Measurements from ENCODE around the gene FRS2.

DNA sequence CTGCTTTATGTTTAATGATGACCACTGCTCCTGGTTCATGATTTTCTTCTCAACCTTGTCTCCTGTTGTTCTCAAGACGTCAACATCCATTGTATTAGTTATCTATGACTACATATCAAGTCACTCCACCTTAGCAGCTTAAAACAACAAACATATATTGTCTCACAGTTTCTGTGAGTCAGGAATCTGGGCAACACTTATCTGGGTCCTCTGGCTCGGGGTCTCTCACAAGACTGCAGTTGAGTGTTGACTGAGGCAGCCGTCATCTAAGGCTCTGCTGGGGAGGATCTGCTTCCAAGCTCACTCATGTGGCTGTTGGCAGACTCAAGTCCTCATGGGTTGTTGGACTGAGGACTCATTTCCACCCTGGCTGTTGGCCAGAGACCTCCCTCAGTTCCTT, 27.3 kb upstream of the FRS2 start:
- TF ChIP-seq, protein P1, sequence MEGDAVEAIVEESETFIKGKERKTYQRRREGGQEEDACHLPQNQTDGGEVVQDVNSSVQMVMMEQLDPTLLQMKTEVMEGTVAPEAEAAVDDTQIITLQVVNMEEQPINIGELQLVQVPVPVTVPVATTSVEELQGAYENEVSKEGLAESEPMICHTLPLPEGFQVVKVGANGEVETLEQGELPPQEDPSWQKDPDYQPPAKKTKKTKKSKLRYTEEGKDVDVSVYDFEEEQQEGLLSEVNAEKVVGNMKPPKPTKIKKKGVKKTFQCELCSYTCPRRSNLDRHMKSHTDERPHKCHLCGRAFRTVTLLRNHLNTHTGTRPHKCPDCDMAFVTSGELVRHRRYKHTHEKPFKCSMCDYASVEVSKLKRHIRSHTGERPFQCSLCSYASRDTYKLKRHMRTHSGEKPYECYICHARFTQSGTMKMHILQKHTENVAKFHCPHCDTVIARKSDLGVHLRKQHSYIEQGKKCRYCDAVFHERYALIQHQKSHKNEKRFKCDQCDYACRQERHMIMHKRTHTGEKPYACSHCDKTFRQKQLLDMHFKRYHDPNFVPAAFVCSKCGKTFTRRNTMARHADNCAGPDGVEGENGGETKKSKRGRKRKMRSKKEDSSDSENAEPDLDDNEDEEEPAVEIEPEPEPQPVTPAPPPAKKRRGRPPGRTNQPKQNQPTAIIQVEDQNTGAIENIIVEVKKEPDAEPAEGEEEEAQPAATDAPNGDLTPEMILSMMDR (IDR thresholded peaks at IDR 0.05), result no peak
- TF ChIP-seq POLR2A (IDR thresholded peaks at IDR 0.05), result no peak
